Measurements from ENCODE around the gene TMEM132C. TPM values are rescaled to one million over a fixed set of nuclear protein-coding genes. Genes with fewer than 3 reads are reported as not detected.

The TMEM132C gene
- total RNA-seq, 1 experiment from 2014 or later: not detected

GRCh38 chr12:128318946-128319345, 52.0 kb downstream of the TMEM132C start:
- H3K9ac ChIP-seq (ENCODE audit: low read length): no peak overlapping the region
- H3K4me2 ChIP-seq (ENCODE audit: low read length): no peak overlapping the region
- peaks cover 31% of the 10 kb centered on the region for H3K27me3 ChIP-seq (ENCODE audit: low read length)
- H3F3A ChIP-seq (ENCODE audit: low read length, unreplicated experiment): no peaks in the 10 kb centered on the region
- no peak overlapping the region for H2AFZ ChIP-seq (ENCODE audit: low read length)
- H4K20me1 ChIP-seq (ENCODE audit: low read length): no peaks in the 10 kb centered on the region
- POLR2A ChIA-PET (ENCODE audit: unreplicated experiment): no interaction called here
- H3K79me2 ChIP-seq (ENCODE audit: low read length): no peaks in the 10 kb centered on the region
- no peak overlapping the region for H3K4me3 ChIP-seq (ENCODE audit: low read length)
- intact Hi-C loops (cut with micrococcal nuclease): no loop called here
- H3K36me3 ChIP-seq (ENCODE audit: low read depth, low read length): no peaks in the 10 kb centered on the region
- CTCF ChIA-PET: no interaction called here
- H3K4me1 ChIP-seq (ENCODE audit: insufficient read depth, low read length): no peaks in the 10 kb centered on the region
- no peak overlapping the region for H3K27ac ChIP-seq (ENCODE audit: low read length)
- H3K9me3 ChIP-seq (ENCODE audit: low read length): 0 out of 2 replicates have a peak, but pooled peaks cover 7% of the 10 kb centered on the region
- no TSS peak for BruUV-seq (replicated peaks)
- H3K9me2 ChIP-seq (replicated peaks; ENCODE audit: low read length): no peaks in the 10 kb centered on the region
- DNase-seq: no peak
- TF ChIP-seq CTCF (conservative IDR thresholded peaks at IDR 0.05; ENCODE audit: low read depth, low read length) (no peak), EZH2phosphoT487 (IDR thresholded peaks at IDR 0.05; ENCODE audit: borderline replicate concordance, low read length) (no peak), EZH2 (IDR thresholded peaks at IDR 0.05; ENCODE audit: low read length, unreplicated experiment) (no peak)
- no peak for ATAC-seq

DNA sequence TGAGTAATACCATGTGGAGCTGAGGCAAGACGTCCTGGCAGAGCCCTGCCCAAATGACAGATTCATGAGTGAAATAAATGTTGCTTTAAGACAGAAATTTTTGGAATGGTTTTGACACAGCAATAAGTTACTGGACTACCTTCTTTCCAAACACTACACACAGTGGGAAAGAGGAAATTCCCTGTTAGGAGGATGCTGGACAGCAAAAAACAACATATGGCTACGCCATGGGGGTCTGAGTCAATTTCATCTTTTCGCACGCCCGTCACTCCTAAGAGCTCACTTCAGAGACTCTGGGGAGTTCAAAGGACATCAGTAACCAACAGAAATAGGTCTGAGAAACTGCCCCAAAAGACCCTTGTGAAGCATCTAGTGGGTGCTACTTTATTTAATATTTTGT, 55.4 kb downstream of the TMEM132C start:
- no peak for ATAC-seq
- Histone ChIP-seq H3K27me3 (ENCODE audit: low read length) (peaks cover 36% of the 10 kb centered on the region), H3K9me3 (ENCODE audit: low read length) (0 out of 2 replicates have a peak, but pooled peaks cover 3% of the 10 kb centered on the region), H2AFZ (ENCODE audit: low read length) (no peak overlapping the region), H3K4me2 (ENCODE audit: low read length) (no peak overlapping the region), H3K36me3 (ENCODE audit: low read depth, low read length) (no peaks in the 10 kb centered on the region), H4K20me1 (ENCODE audit: low read length) (no peaks in the 10 kb centered on the region), H3K4me3 (ENCODE audit: low read length) (no peak overlapping the region), H3K27ac (ENCODE audit: low read length) (no peak overlapping the region), H3K9ac (ENCODE audit: low read length) (no peak overlapping the region), H3K4me1 (ENCODE audit: insufficient read depth, low read length) (no peaks in the 10 kb centered on the region), H3K79me2 (ENCODE audit: low read length) (no peaks in the 10 kb centered on the region), H3F3A (ENCODE audit: low read length, unreplicated experiment) (no peaks in the 10 kb centered on the region), H3K9me2 (replicated peaks; ENCODE audit: low read length) (no peaks in the 10 kb centered on the region)
- no TSS peak for BruUV-seq (replicated peaks)
- DNase-seq: no peak
- CTCF ChIA-PET: no interaction called here
- POLR2A ChIA-PET (ENCODE audit: unreplicated experiment): no interaction called here
- intact Hi-C loops (cut with micrococcal nuclease): no loop called here
- TF ChIP-seq CTCF (conservative IDR thresholded peaks at IDR 0.05; ENCODE audit: low read depth, low read length) (no peak), EZH2phosphoT487 (IDR thresholded peaks at IDR 0.05; ENCODE audit: borderline replicate concordance, low read length) (no peak), EZH2 (IDR thresholded peaks at IDR 0.05; ENCODE audit: low read length, unreplicated experiment) (no peak)

- DNase-seq: no peak
These were observed 56.4 kb downstream of the TMEM132C start for GRCh38 chr12:128323145-128323920.

More at GRCh38 chr12:128323145-128323920, 56.4 kb downstream of the TMEM132C start:
- no peaks in the 10 kb centered on the region for H3F3A ChIP-seq (ENCODE audit: low read length, unreplicated experiment)
- H3K27me3 ChIP-seq (ENCODE audit: low read length): peaks cover 44% of the 10 kb centered on the region
- no peaks in the 10 kb centered on the region for H3K79me2 ChIP-seq (ENCODE audit: low read length)
- H3K4me3 ChIP-seq (ENCODE audit: low read length): no peak overlapping the region
- H2AFZ ChIP-seq (ENCODE audit: low read length): no peak overlapping the region
- no peak overlapping the region for H3K27ac ChIP-seq (ENCODE audit: low read length)
- ChIA-PET CTCF (no interaction called here), POLR2A (ENCODE audit: unreplicated experiment) (no interaction called here)
- 0 out of 2 replicates have a peak, but pooled peaks cover 3% of the 10 kb centered on the region for H3K9me3 ChIP-seq (ENCODE audit: low read length)
- no peaks in the 10 kb centered on the region for H3K9me2 ChIP-seq (replicated peaks; ENCODE audit: low read length)
- no peak overlapping the region for H3K9ac ChIP-seq (ENCODE audit: low read length)
- H4K20me1 ChIP-seq (ENCODE audit: low read length): no peaks in the 10 kb centered on the region
- no peaks in the 10 kb centered on the region for H3K4me1 ChIP-seq (ENCODE audit: insufficient read depth, low read length)
- no peak for ATAC-seq
- H3K36me3 ChIP-seq (ENCODE audit: low read depth, low read length): no peaks in the 10 kb centered on the region
- H3K4me2 ChIP-seq (ENCODE audit: low read length): no peak overlapping the region
- TF ChIP-seq EZH2phosphoT487 (IDR thresholded peaks at IDR 0.05; ENCODE audit: borderline replicate concordance, low read length): no peak
- no peak for TF ChIP-seq CTCF (conservative IDR thresholded peaks at IDR 0.05; ENCODE audit: low read depth, low read length)
- TF ChIP-seq EZH2 (IDR thresholded peaks at IDR 0.05; ENCODE audit: low read length, unreplicated experiment): no peak
- intact Hi-C loops (cut with micrococcal nuclease): no loop called here
- BruUV-seq (replicated peaks): no TSS peak
